H9 (cell line): ENCODE measurements around the gene TDRKH. TPM values are rescaled to one million over a fixed set of nuclear protein-coding genes. Genes with fewer than 3 reads are reported as not detected.

Experiments used
- DNase-seq: peaks from one replicate; pipeline ENCODE4 v3.0.0-alpha.2; 2017
- H2AFZ ChIP-seq: one replicate; pipeline ENCODE4 v1.6.1; 2013; ENCODE audit warnings: mild to moderate bottlenecking, low read length, control low read depth, moderate library complexity
- H2AK5ac ChIP-seq: 2 replicates; pipeline ENCODE4 v1.6.1; 2013; ENCODE audit warnings: low read length, control low read depth, mixed read lengths; ENCODE audit not compliant: insufficient read length
- H2BK120ac ChIP-seq: one replicate; pipeline ENCODE4 v1.6.1; 2013; ENCODE audit warnings: low read depth, mild to moderate bottlenecking, low read length, control low read depth, inconsistent platforms; ENCODE audit not compliant: poor library complexity, severe bottlenecking
- H2BK12ac ChIP-seq: 2 replicates; pipeline ENCODE4 v1.6.1; 2013; ENCODE audit warnings: low read length, control low read depth, mixed read lengths, low read depth; ENCODE audit not compliant: insufficient read length
- H2BK15ac ChIP-seq: 2 replicates; pipeline ENCODE4 v1.6.1; 2013; ENCODE audit warnings: low read depth, low read length, control low read depth
- H2BK20ac ChIP-seq: one replicate; pipeline ENCODE4 v1.6.1; 2013; ENCODE audit warnings: low read depth, mild to moderate bottlenecking, low read length, control low read depth, inconsistent platforms; ENCODE audit not compliant: poor library complexity, severe bottlenecking
- H2BK5ac ChIP-seq: 2 replicates; pipeline ENCODE4 v1.6.1; 2013; ENCODE audit warnings: low read length, control low read depth, mixed read lengths; ENCODE audit not compliant: insufficient read length
- H3K14ac ChIP-seq: 2 replicates; pipeline ENCODE4 v1.6.1; 2013; ENCODE audit warnings: low read length, control low read depth; ENCODE audit not compliant: insufficient read depth
- H3K18ac ChIP-seq: 2 replicates; pipeline ENCODE4 v1.6.1; 2013; ENCODE audit warnings: low read depth, mild to moderate bottlenecking, mixed read lengths, low read length, control low read depth; ENCODE audit not compliant: insufficient read length
- H3K23ac ChIP-seq: 2 replicates; pipeline ENCODE4 v1.6.1; 2013; ENCODE audit warnings: low read length, control low read depth, mixed read lengths, low read depth; ENCODE audit not compliant: insufficient read length
- H3K23me2 ChIP-seq: 2 replicates; pipeline ENCODE4 v1.6.1; 2013; ENCODE audit warnings: low read depth, mild to moderate bottlenecking, mixed read lengths, low read length, control low read depth; ENCODE audit not compliant: insufficient read length, poor library complexity, severe bottlenecking
- H3K27ac ChIP-seq: 2 replicates; pipeline ENCODE4 v1.5.1; 2013; ENCODE audit warnings: low read length, control low read depth, mixed read lengths, low read depth; ENCODE audit not compliant: insufficient read length
- H3K27me3 ChIP-seq: 2 replicates; pipeline ENCODE4 v1.6.1; 2013; ENCODE audit warnings: low read length, control low read depth, inconsistent platforms; ENCODE audit not compliant: insufficient read depth
- H3K4ac ChIP-seq: 2 replicates; pipeline ENCODE4 v1.6.1; 2013; ENCODE audit warnings: low read depth, mild to moderate bottlenecking, control low read depth, inconsistent platforms, low read length, moderate library complexity
- H3K4me1 ChIP-seq: 2 replicates; pipeline ENCODE4 v1.6.1; 2013; ENCODE audit warnings: low read length, control low read depth, inconsistent platforms; ENCODE audit not compliant: insufficient read depth
- H3K4me2 ChIP-seq: 2 replicates; pipeline ENCODE4 v1.6.1; 2013; ENCODE audit warnings: low read length, control low read depth, mixed read lengths; ENCODE audit not compliant: insufficient read length, insufficient read depth
- H3K56ac ChIP-seq: 2 replicates; pipeline ENCODE4 v1.6.1; 2013; ENCODE audit warnings: low read depth, mild to moderate bottlenecking, mixed read lengths, low read length, control low read depth; ENCODE audit not compliant: insufficient read length
- H3K79me1 ChIP-seq: 2 replicates; pipeline ENCODE4 v1.6.1; 2013; ENCODE audit warnings: low read depth, mild to moderate bottlenecking, moderate library complexity, low read length, control low read depth, inconsistent platforms; ENCODE audit not compliant: insufficient read depth, poor library complexity, severe bottlenecking
- H3K79me2 ChIP-seq: 2 replicates; pipeline ENCODE4 v1.6.1; 2013; ENCODE audit warnings: low read length, control low read depth, inconsistent platforms; ENCODE audit not compliant: insufficient read depth
- H3K9ac ChIP-seq: 2 replicates; pipeline ENCODE4 v1.6.1; 2013; ENCODE audit warnings: low read length, control low read depth, mixed read lengths; ENCODE audit not compliant: insufficient read length; ENCODE audit errors: extremely low read depth
- H3K9me3 ChIP-seq: one replicate; pipeline ENCODE4 v1.6.1; 2013; ENCODE audit warnings: low read depth, low read length, inconsistent platforms; ENCODE audit not compliant: control insufficient read depth
- H3T11ph ChIP-seq: one replicate; pipeline ENCODE4 v1.6.1; 2013; ENCODE audit warnings: mild to moderate bottlenecking, low read length, control low read depth, inconsistent platforms
- H4K20me1 ChIP-seq: one replicate; pipeline ENCODE4 v1.6.1; 2013; ENCODE audit not compliant: control insufficient read depth, insufficient read length, insufficient read depth
- H4K5ac ChIP-seq: 2 replicates; pipeline ENCODE4 v1.6.1; 2013; ENCODE audit warnings: low read depth, mild to moderate bottlenecking, mixed read lengths, low read length, control low read depth; ENCODE audit not compliant: insufficient read length
- H4K8ac ChIP-seq: replicated peaks from 2 replicates; pipeline ENCODE4 v1.6.1; 2013; ENCODE audit warnings: low read length, control low read depth, mixed read lengths, low read depth; ENCODE audit not compliant: insufficient read length
- H4K91ac ChIP-seq: 2 replicates; pipeline ENCODE4 v1.6.1; 2013; ENCODE audit warnings: low read depth, mild to moderate bottlenecking, moderate library complexity, mixed read lengths, low read length, control low read depth; ENCODE audit not compliant: insufficient read length
- H3K27ac Mint-ChIP-seq, 3 experiments: 2 replicates in 2 of 3; 3 replicates in 1 of 3; pipeline ENCODE4 v1.8.0; 2020 to 2021; ENCODE audit warnings: mixed read lengths in 3 of 3, mild to moderate bottlenecking in 1 of 3, moderate library complexity in 1 of 3
- H3K27me3 Mint-ChIP-seq: 2 replicates; pipeline ENCODE4 v1.8.0; 2021; ENCODE audit warnings: low read depth, mild to moderate bottlenecking, moderate library complexity, mixed read lengths
- H3K36me3 Mint-ChIP-seq, 3 experiments: 2 replicates in 2 of 3; 3 replicates in 1 of 3; pipeline ENCODE4 v1.8.0; 2020 to 2021; ENCODE audit warnings: low read depth in 3 of 3, mixed read lengths in 3 of 3; ENCODE audit not compliant: insufficient read depth in 1 of 3
- H3K4me1 Mint-ChIP-seq, 2 experiments: 2 replicates each; pipeline ENCODE4 v1.8.0; 2020; ENCODE audit warnings: mixed read lengths in 2 of 2
- H3K4me3 Mint-ChIP-seq, 2 experiments: 2 replicates in 1 of 2; 3 replicates in 1 of 2; pipeline ENCODE4 v1.8.0; 2020 to 2021; ENCODE audit warnings: mild to moderate bottlenecking in 2 of 2, mixed read lengths in 2 of 2, moderate library complexity in 1 of 2
- H3K9me3 Mint-ChIP-seq, 2 experiments: 2 replicates in 1 of 2; 3 replicates in 1 of 2; pipeline ENCODE4 v1.8.0; 2020; ENCODE audit warnings: mild to moderate bottlenecking in 2 of 2, mixed read lengths in 2 of 2, moderate library complexity in 1 of 2
- CTCF ChIP-seq: fragments of 200-600 bp; sonication (generic); conservative IDR thresholded peaks from 3 replicates; pipeline ENCODE4 v1.8.0; 2021; ENCODE audit warnings: antibody characterized with exemption, mild to moderate bottlenecking
- WGBS: extraction: QIAGEN DNeasy Blood & Tissue Kit; methylation state at CpG from one replicate; pipeline ENCODE4 v1.1.7; 2013; ENCODE audit warnings: missing lambda C conversion rate, low lambda C conversion rate, mixed read lengths; ENCODE audit not compliant: insufficient read length; ENCODE audit errors: extremely low coverage; 5-methylcytosine and 5-hydroxymethylcytosine counted together
- long read RNA-seq: library from polyadenylated mRNA; unstranded; transcript quantifications from one replicate; pipeline ENCODE4 v2.0.0, GENCODE V29; 2020
- total RNA-seq: library from RNA; stranded (reverse); gene quantifications from 2 replicates; pipeline ENCODE4 v1.2.1, GENCODE V29; 2021

Gene TDRKH
- 24.0 and 24.1 TPM in 2 replicates for total RNA-seq
- long read RNA-seq, transcript TDRKH-207 (13 exons, 2,768 nt) = minor isoform, 26 of 221 reads
- long read RNA-seq, transcript TDRKH-205 (14 exons, 2,318 nt) = minor isoform, 11 of 221 reads
- long read RNA-seq, transcript TDRKH-203 (13 exons, 2,824 nt) = major isoform, 61 of 221 reads
- long read RNA-seq, partial matches to known transcripts = 32 of 221 reads
- long read RNA-seq, other reads (novel, unspliced or antisense) = 91 of 221 reads

DNA sequence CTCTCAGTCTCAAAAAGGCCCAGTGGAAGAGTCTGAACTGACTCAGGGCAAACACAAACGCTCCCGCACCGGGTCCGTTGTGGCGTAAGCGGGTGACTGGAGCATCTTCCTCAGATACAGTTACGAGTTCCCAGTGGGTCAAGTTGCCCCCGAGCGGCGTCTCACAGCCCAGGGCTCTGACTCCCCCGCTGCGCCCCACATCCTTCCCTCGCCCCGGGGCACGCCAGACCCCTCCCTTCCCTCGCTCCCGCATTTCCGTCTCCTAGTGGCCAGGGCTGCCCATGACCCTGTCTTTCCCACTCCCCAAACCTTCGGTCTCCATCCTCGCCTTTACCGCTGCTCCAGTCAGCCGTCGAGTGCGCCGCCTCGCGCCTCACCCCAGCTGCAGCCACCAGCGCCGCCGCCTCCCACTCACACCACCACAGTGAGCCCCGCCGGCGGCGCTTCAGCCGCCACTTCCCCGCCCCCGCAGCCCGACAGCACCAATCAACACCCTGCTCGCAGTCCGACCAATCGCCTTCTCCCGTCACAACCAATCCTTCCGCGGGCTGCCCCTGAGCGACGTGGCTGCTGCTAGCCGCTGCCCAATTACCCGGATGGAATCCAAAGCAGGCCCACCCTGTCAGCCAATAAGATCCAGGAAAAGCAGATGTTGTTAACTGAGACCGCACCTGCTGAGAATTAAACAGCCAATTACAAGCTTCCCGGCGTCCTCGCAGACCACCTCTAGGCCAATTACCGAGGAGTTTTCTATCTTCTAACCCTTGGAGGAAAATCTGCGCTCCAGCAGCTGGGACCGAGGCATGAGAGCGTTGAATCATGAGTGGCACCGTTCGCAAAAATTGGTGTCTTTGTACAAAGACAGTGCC lies at the start of gene TDRKH:
Gene TDRKH (minus strand): TSS at position 430 of the 869 bp plus-strand sequence. CDS start 7,478 bp downstream, outside the sequence.
- no CpG with 5 or more reads among the region's 58 CpGs for WGBS
- no peaks in the 10 kb centered on the region for H3K79me1 ChIP-seq
- H3K9me3 ChIP-seq = no peaks in the 10 kb centered on the region
- Mint-ChIP-seq H3K9me3 (no peaks in the 10 kb centered on the region; a peak in 2 of 5 replicates), H3K4me1 (peaks cover 14 to 18% of the 10 kb centered on the region in 2 experiments), H3K36me3 (peaks cover 0 to 4% (median 0%) of the 10 kb centered on the region in 3 experiments; a peak in 2 of 7 replicates), H3K4me3 (peak within 1 kb of the TSS; percentile 90 to 93), H3K27me3 (no peaks in the 10 kb centered on the region), H3K27ac (peak within 1 kb of the TSS; percentile 80 to 85 (median 83); a peak in 6 of 7 replicates)
- H3K23ac ChIP-seq = no peak within 1 kb of the TSS
- no peak within 1 kb of the TSS for H3K27ac ChIP-seq
- H4K5ac ChIP-seq = no peak within 1 kb of the TSS
- H3K23me2 ChIP-seq = peaks cover 3% of the 10 kb centered on the region
- H3K4ac ChIP-seq = no peak within 1 kb of the TSS
- no peaks in the 10 kb centered on the region for H3K27me3 ChIP-seq
- H2BK15ac ChIP-seq = no peak within 1 kb of the TSS
- 0 out of 2 replicates have a peak within 1 kb of the TSS, but pooled peaks have one; percentile 63 for H3K14ac ChIP-seq
- H2BK12ac ChIP-seq = no peak within 1 kb of the TSS
- no peak within 1 kb of the TSS for H2BK20ac ChIP-seq
- peak within 1 kb of the TSS; percentile 94 for H3K4me2 ChIP-seq
- no peak within 1 kb of the TSS for H3T11ph ChIP-seq
- H4K91ac ChIP-seq = no peak within 1 kb of the TSS
- H3K9ac ChIP-seq = peak within 1 kb of the TSS; percentile 70
- no peaks in the 10 kb centered on the region for H3K79me2 ChIP-seq
- TF ChIP-seq CTCF = peak; percentile 54; the same call in 2 of the 3 replicates
- H3K56ac ChIP-seq = no peak within 1 kb of the TSS
- no peaks in the 10 kb centered on the region for H4K20me1 ChIP-seq
- no peak within 1 kb of the TSS for H2BK5ac ChIP-seq
- H2BK120ac ChIP-seq = no peak within 1 kb of the TSS
- no peak within 1 kb of the TSS for H2AK5ac ChIP-seq
- no peaks in the 10 kb centered on the region; the same call in 1 of the 2 replicates for H3K4me1 ChIP-seq
- H4K8ac ChIP-seq = no peak within 1 kb of the TSS
- H3K18ac ChIP-seq = no peak within 1 kb of the TSS
- no peak within 1 kb of the TSS for H2AFZ ChIP-seq
- peak; percentile 100 for DNase-seq
